GM08714 (cell line): ENCODE data around the gene CD93.

Experiments used
- H3K4me3 ChIP-seq: fragments of 200-500 bp; sonication (Bioruptor generic); 2 replicates; pipeline ENCODE4 v1.5.1; 2014; ENCODE audit warnings: mild to moderate bottlenecking, low read length, inconsistent platforms
- ZNF274 ChIP-seq: IDR thresholded peaks from 2 replicates; pipeline ENCODE4 v1.6.1; 2012; ENCODE audit warnings: mild to moderate bottlenecking, low read depth, low read length

Gene CD93

DNA sequence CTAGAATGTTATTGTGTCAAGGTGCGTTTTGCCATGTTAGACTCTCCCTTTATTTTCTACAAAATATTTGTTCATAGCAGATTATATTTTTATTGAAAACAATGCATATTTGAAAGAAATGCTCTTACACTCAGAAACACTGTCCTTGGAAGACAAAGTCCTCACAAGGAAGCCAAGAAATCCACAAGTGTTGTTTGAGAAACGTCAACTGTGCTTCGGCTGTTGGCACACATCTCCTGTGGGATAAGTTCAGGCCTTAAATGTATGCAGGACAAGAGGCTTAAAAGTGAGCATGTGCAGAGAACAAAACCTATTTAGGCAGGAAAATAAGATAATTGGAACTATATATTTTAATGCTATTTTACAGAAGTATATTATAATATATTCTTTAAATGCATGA is 27.1 kb downstream of the CD93 start:
- H3K4me3 ChIP-seq = no peak overlapping the region
- no peak for TF ChIP-seq ZNF274

DNA sequence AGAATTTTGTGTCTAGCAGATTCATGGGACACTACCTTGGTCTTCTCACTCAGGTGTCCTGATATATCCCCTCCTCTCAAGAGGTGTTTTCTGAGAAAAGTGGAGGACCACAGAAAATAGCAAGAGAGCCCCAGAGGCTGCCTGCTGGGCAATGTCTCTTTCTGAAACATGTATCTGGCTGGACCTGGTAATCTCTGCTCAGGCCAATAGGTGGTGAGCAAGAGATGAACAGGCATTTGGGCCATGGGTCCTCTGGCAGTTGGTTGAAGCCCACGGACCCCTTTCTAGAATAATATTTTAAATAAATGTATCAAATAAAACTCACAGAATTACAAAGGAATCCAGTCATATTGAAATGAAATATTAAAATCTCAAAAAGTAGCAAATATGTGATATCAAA is 27.9 kb downstream of the CD93 start:
- TF ChIP-seq ZNF274 = no peak

DNA sequence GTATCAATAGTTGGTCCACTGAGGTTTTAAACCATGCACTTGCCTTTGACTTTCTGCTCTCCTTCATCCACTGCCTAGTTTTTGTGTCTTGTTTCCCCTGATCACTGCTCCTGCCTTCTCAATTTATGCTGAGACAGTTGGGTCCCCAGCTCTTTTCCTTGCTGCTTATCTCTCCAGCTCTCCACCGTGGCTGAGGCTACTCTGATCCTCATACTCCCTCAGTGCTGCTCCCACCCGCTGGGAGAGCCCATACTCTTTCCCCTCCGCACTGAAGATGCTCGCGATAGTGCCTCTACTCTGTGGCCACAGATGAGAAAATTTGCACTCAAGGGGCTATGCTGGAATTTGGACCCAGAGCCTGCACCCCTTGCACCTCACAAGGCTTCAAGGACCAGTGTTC is 33.2 kb downstream of the CD93 start:
- no peak overlapping the region for H3K4me3 ChIP-seq
- no peak for TF ChIP-seq ZNF274

More for the DNA sequence above, 27.9 kb downstream of the CD93 start:
- H3K4me3 ChIP-seq = no peak overlapping the region

DNA sequence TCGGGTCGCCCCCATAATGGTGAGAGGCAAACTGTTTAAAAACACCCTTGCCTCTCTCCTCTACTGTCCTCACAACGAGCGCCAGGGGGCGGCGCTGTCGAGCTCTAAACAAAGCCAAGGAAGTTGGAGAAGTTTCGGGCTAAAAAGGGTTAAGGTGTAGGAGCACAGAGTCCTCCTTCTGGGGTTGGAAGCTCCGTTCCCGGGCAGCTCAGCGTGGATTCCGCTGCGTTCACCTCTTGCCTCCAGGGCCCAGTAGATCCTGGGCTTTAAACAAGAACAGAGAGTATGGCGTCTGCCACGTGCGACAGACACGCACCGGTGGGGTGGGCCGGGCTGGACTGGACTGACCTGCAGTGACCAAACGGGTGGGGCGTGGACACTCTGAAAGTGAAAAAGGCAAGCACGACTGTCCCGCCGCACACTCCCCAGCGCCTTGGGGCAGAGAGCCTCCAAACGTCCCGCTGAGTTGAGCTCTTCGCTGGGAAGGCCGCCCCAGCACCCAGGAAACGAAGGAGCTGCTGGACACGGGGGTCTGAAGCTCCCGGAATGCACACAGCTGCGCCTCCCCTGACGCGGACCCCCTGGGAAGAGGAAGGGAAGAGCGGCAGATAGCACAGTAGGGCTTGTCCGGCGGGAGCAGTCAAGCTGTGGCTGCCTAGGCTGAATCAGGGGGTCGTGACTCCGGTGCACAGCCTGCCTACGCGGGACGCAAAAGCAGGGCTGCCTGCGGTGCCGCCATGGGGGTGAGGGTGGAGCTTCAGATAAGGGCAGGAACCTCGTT is 35.1 kb downstream of the CD93 start:
- TF ChIP-seq ZNF274 = no peak
- H3K4me3 ChIP-seq = no peak overlapping the region

- no peak for TF ChIP-seq ZNF274
- H3K4me3 ChIP-seq = no peak overlapping the region
Measured at GRCh38 chr20:23050076-23050838, 35.9 kb downstream of the CD93 start.

- H3K4me3 ChIP-seq = no peak within 1 kb of the TSS
- TF ChIP-seq ZNF274 = no peak
Measured at GRCh38 chr20:23049201-23050075, 36.7 kb downstream of the CD93 start, which contains the start of gene THBD. TSS of gene THBD (minus strand) at chr20:23049672. CDS start at chr20:23049504, 168 bp downstream.

DNA sequence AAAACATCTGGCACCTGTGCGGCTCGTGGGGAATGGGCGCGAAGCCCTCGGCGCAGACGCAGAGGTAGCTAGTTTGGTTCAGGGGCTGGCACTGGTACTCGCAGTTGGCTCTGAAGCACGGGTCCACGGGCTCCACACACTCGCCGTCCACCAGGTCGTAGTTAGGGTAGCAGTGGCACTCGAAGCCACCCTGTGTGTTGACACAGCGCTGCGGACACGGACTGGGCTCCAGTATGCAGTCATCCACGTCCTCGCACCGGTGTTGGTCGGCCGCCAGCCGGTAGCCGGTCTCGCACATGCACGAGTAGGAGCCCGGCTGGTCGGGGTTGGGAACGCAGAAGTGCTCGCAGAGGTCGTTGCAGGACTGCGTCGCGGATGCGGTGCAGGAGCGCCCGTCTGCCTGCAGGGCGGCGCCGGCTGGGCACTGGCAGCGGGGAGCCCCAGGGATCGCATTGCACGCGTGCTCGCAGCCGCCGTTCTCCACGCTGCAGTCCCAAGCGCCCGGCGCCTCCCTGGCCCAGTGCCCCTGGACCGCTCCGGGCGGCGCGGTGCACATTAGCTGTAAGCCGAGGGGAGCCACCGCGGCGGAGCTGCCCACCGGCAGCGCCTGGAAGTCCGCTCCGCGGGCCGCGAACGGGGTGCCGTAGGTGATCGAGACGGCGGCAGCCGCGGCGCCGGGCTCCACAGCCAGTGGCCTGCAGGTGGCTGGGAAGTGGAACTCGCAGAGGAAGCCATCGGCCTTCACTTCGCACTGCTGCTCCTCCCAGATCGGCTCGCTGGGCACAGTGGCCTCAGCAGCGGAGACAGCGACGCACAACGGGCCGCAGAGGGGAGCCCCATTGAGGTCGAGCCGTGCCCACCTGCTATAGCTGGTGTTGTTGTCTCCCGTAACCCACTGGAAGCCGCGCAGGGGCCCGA is 37.6 kb downstream of the CD93 start:
- H3K4me3 ChIP-seq = no peak overlapping the region
- no peak for TF ChIP-seq ZNF274

DNA sequence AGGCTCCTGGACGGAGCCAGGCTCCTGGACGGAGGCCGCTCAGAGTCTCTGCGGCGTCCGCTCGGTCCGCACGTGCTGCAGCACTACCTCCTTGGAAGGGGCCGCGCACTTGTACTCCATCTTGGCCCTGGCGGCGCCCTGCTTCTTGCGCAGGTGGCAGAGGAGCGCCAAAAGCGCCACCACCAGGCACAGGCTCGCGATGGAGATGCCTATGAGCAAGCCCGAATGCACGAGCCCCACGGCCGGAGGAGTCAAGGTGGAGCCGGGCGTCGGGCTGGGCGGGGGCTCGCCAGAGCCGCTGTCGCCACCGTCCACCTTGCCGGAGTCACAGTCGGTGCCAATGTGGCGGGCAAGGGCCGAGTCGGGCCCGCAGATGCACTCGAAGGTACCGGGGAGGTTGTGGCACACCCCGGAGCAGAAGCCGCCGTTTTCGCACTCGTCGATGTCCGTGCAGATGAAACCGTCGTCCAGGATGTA is 38.3 kb downstream of the CD93 start:
- H3K4me3 ChIP-seq = no peak overlapping the region
- TF ChIP-seq ZNF274 = no peak

- TF ChIP-seq ZNF274 = no peak
- H3K4me3 ChIP-seq = no peak overlapping the region
Measured at GRCh38 chr20:23047001-23047737, 39.0 kb downstream of the CD93 start.

- no peak for TF ChIP-seq ZNF274
- H3K4me3 ChIP-seq = no peak overlapping the region
Measured at GRCh38 chr20:23046431-23046830, 39.7 kb downstream of the CD93 start.

DNA sequence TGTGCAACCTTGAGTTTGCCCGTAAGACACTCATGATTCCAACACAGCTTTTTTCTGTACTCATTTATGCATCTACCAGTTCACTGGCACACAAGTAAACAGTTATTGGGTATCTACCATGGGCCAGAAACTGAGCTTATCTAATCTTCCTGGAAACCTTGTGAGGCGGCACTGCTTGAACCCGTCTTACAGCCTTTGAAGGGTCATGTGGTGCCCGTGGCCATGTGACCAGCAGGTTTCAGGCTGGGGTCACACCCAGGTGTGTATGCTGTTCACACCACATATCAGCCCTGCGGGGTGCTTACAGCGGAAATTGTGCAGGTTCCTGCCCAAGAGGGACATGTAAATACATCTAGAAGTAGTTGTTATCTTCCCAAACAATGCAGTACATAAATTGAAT is 42.7 kb downstream of the CD93 start:
- TF ChIP-seq ZNF274 = no peak
- no peak overlapping the region for H3K4me3 ChIP-seq

DNA sequence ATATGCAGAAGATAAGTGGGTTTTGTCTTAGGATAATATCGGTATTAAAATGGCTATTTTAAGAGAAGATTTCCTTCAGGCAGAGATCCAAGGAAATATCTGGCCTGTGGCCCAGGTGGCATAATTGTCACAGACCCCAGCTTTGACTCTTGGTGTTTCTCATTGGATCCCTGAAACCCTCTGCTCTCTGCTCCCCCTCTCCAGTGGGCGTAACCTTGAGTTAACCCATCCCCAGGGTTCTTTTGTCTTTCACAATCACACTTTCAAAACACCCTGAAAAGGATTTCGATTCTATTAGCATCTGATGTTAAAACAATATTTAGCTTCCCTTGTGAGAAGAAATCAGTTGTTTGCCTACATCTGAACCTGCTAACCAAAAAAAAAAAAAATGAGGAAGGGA is 43.9 kb downstream of the CD93 start:
- H3K4me3 ChIP-seq = no peak overlapping the region
- TF ChIP-seq ZNF274 = no peak
